Ishikawa (cell line): ENCODE data around the gene ASCC1.

ENCODE experiments used
- CEBPB ChIP-seq: IDR thresholded peaks from 2 replicates; pipeline ENCODE4 v1.6.1; 2012
- CREB1 ChIP-seq: IDR thresholded peaks from 2 replicates; pipeline ENCODE4 v1.6.1; 2012; ENCODE audit warnings: low read depth
- EGR1 ChIP-seq: IDR thresholded peaks from 2 replicates; pipeline ENCODE4 v1.6.1; 2012
- EP300 ChIP-seq: IDR thresholded peaks from 2 replicates; pipeline ENCODE4 v1.6.1; 2012; ENCODE audit warnings: borderline replicate concordance
- FOXM1 ChIP-seq: IDR thresholded peaks from 2 replicates; pipeline ENCODE4 v1.6.1; 2012; ENCODE audit warnings: low read depth, borderline replicate concordance
- MAX ChIP-seq: IDR thresholded peaks from 2 replicates; pipeline ENCODE4 v1.6.1; 2012
- NFIC ChIP-seq: IDR thresholded peaks from 2 replicates; pipeline ENCODE4 v1.6.1; 2012
- RAD21 ChIP-seq: IDR thresholded peaks from 2 replicates; pipeline ENCODE4 v1.6.1; 2012; ENCODE audit warnings: low read depth
- REST ChIP-seq: IDR thresholded peaks from 2 replicates; pipeline ENCODE4 v1.6.1; 2012; ENCODE audit warnings: low read depth, mild to moderate bottlenecking
- TAF1 ChIP-seq: IDR thresholded peaks from 2 replicates; pipeline ENCODE4 v1.6.1; 2012; ENCODE audit warnings: low read depth, mild to moderate bottlenecking
- TCF12 ChIP-seq: IDR thresholded peaks from 2 replicates; pipeline ENCODE4 v1.6.1; 2012; ENCODE audit warnings: low read depth
- TEAD4 ChIP-seq: IDR thresholded peaks from 2 replicates; pipeline ENCODE4 v1.6.1; 2012
- YY1 ChIP-seq: IDR thresholded peaks from 2 replicates; pipeline ENCODE4 v1.6.1; 2012; ENCODE audit warnings: low read depth
- ZBTB7A ChIP-seq: IDR thresholded peaks from 2 replicates; pipeline ENCODE4 v1.6.1; 2012; ENCODE audit warnings: low read depth

- TF ChIP-seq MAX (no peak), REST (no peak), CEBPB (no peak), TCF12 (no peak), CREB1 (no peak), EP300 (no peak), EGR1 (no peak), FOXM1 (no peak), YY1 (no peak), RAD21 (no peak), ZBTB7A (no peak), NFIC (no peak), TAF1 (no peak), TEAD4 (no peak)
Measured at GRCh38 chr10:72058989-72059842, 156.9 kb downstream of the ASCC1 start.
